NCI-H187 (cell line): ENCODE measurements around the gene SLC20A1.
"Not testable (repeated sequence)": the region's sequence is repeated elsewhere in the genome, so short reads cannot be mapped to it uniquely, and the experiment has no call there.

Experiments used
- DNase-seq, 2 experiments: peaks; one replicate each; lab custom pipeline; 2025; lab: John Stamatoyannopoulos, UW

SLC20A1 gene

DNA sequence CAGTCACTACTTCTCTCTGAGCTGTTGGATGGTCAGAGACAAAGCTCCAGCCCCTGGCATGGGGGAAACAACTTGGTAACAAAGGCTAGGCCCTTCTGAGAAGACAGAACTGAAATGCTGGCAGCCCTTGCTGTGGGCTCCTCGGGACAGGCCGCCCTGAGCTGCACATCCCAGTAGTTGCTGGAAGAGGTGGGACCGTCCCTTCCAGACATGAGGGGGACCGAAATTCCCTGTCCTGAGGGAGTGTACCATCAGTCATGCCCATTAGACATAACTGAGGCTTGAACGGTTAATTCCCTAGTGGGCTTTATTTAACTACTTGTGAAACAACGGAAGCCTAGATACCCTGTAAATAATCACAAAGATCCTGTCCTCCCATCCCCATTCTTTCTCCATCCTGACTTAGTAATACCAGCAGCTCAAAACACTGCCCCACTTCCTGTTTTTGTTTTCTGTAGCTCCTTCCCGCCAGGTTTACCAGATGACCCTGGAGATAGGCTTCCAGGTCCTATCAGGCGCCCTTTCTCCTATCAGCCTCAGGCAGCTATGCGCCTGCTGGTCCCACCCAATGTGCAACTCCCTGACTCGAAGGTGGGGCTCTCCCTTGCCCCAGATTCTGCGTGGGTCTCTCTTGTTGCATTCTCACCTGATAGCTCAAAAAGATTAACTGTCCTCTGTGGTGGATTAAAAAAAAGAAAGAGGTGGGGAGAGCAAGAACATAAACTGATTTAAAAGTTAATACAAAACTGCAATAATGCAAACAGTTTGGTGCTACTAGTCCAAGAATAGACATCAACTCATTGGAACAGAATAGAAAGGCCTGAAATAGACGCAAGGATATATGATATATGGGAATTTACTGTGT lies 38.0 kb downstream of the SLC20A1 start:
- no peak for DNase-seq

DNA sequence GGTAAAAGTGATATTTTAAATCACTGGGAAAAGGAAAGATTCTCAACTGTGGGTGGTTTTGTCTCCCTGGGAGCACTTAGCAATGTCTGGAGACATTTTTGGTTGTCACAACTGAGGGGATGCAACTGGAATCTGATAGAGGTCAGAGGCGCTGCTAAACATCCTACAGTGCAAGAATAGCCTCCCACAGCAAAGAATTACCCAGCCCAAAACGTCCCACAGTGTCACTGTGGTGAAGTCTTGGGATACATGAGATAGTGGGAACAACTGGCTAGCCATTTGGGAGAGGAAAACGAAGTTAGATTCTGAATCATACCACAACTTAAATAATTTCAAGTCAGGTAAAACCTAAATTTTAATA lies 38.7 kb downstream of the SLC20A1 start:
- no peak for DNase-seq

DNA sequence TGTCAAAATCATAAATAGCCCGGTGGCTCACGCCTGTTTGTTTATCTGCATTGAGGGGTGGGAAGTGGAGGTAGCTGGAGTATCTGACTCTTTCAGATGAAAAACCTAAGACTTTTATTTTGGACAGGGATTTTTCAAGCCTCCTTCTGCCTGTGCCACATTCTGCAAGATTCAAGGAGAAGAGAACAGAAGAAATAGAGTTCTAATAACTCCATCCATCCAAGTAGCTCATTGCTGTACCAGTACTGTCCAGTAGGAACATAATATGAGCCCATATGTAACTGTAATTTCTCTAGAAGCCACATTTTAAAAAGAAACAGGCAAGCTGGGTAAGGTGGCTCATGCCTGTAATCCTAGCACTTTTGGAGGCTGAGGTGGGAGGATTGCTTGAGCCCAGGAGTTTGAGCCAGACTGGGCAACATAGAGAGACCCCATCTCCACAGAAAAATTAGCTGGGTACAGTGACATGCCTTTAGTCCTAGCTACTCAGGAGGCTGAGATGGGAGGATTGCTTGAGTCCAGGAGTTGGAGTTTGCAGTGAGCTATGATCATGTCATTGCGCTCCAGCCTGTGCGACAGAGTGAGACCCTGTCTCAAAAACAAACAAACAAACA lies 39.6 kb downstream of the SLC20A1 start:
- no peak for DNase-seq

- no peak for DNase-seq
Measured at GRCh38 chr2:112686348-112687217, 40.8 kb downstream of the SLC20A1 start.

GRCh38 chr2:112687522-112687921 lies 41.8 kb downstream of the SLC20A1 start:
- DNase-seq, result no peak

GRCh38 chr2:112688086-112688880 lies 42.5 kb downstream of the SLC20A1 start:
- DNase-seq, result no peak

- DNase-seq, result no peak
Measured at GRCh38 chr2:112690853-112691401, 45.2 kb downstream of the SLC20A1 start.

GRCh38 chr2:112691881-112692281 lies 46.1 kb downstream of the SLC20A1 start:
- DNase-seq, result no peak

- DNase-seq, result no peak
Measured at GRCh38 chr2:112692495-112692911, 46.8 kb downstream of the SLC20A1 start.

DNA sequence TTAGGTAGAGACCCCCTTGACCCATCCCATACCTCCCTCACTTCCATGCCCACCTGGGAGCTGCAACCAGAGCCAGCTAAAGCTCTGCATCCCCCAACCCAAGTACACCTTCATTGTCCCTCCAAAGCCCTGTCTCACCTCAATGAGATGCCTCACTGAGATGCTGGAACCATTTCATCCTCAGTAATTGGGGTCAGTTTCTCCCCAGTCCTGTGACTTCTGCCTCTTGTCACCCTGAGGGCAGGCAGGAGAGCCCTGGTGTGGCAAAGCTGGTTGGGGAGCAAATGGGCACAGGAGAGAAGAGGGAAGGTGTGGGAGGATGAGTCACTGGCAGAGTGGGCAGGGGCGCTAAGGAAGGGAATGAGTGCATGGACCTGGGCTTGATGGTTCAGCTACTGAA lies 47.2 kb downstream of the SLC20A1 start:
- DNase-seq, result no peak

- DNase-seq, result no peak
Measured at GRCh38 chr2:112693596-112693995, 47.9 kb downstream of the SLC20A1 start.

- no peak for DNase-seq
Measured at GRCh38 chr2:112694182-112694581, 48.4 kb downstream of the SLC20A1 start.

DNA sequence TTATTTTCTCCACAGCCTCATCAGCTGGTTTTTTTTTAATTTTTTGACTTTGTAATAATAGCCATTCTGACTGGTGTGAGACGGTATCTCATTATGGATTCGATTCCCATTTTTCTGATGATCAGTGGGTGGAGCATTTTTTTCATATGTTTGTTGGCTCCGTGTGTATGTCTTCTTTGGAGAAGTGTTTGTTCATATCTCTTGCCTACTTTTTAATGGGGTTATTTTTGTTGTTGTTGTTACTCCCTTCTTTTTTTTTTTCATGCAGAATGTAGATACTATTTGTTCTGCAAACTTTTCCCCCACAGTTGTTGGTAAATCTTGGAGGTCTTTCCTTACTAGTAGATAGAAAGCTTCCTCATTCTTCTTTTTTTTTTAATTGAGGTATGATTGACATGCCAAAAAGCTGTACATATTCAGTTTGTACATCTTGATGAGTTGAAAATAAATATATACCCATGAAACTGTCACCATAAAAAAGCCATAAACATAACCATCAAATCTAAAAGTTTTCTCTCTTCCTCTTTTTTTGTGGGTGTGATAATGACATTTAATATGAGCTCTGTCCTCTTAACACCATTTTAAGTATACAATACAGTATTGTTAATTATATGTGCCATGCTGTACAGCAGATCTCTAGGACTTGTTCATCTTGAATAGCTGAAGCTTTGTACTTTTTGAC lies 53.2 kb downstream of the SLC20A1 start:
- no peak for DNase-seq

- no peak for DNase-seq
Measured at GRCh38 chr2:112699984-112700667, 54.4 kb downstream of the SLC20A1 start.

GRCh38 chr2:112701052-112701451 lies 55.3 kb downstream of the SLC20A1 start:
- no peak for DNase-seq

GRCh38 chr2:112703684-112704083 lies 57.9 kb downstream of the SLC20A1 start:
- DNase-seq, result no peak

DNA sequence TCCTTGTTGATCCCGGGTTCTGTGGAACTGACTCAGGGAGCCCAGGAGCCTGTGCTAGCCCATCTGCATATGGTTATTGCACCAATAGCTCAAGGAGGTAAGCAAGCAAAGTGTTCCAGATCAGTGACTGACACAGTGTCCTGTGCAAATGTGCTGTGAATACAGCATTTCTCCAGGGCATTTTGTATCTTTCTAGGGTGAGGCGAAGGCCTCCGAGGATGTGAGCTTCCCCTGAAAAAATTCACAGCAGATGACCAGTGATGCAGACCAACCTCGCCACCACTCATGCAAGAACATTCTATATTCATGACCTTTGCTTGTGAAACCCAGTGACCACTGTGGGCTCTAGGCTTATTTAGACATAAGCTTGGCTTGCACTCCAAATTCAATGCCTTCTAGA lies 59.8 kb downstream of the SLC20A1 start:
- DNase-seq, result no peak

GRCh38 chr2:112706170-112706664 lies 60.5 kb downstream of the SLC20A1 start:
- no peak for DNase-seq

DNA sequence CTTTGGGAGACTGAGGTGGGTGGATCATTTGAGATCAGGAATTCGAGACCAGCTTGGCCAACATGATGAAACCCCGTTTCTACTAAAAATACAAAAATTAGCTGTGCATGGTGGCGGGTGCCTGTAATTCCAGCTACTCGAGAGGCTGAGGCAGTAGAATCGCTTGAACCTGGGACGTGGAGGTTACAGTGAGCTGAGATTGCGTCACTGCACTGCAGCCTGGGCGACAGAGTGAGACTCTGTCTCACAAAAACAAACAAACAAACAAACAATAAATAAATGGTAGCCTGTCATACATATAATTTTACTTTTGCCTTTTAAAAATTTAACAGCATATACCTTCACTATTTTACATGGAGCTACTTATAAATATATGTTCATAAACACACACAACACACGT lies 61.2 kb downstream of the SLC20A1 start:
- DNase-seq, result not testable (repeated sequence)

DNA sequence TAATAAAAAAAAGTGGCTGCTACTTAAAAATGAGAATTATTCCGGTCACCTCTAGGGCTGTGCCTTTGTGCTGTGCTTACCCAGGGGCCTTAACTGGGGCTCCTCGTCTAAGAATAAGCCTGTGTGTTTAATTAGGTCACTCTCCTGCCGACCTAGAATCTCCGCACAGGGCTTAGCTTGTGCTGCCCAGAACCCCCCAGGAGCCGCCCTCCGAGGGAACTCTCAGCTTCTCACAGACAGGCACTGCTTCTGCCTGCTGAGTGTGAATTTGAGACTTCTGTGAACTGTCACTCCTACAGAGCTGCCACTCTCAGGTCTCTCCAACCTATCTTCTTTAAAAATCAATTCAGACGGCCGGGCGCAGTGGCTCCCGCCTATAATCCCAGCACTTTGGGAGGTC lies 63.2 kb downstream of the SLC20A1 start:
- DNase-seq, result no peak
